HCT116 (cell line): ENCODE results near the gene ACOT11. TPM values are rescaled to one million over a fixed set of nuclear protein-coding genes. Genes with fewer than 3 reads are reported as not detected.
A peak's percentile ranks its signal among the peaks of the same experiment; 100 is the strongest.

Source experiments
- ATAC-seq: fragments of 200-7000 bp; cut with Tn5 transposase; 2 replicates; pipeline ENCODE4 v1.9.1; 2020; ENCODE audit warnings: mild to moderate bottlenecking, moderate library complexity
- BruUV-seq: library from RNA; stranded (reverse); fragments of 400-500 nt; replicated peaks from 2 replicates; lab custom pipeline; 2021; lab: Mats Ljungman, UMichigan
- CTCF ChIA-PET: fragments of 300-600 bp; sonication (Branson Sonifier 250); formaldehyde crosslinking; loops from one replicate; lab custom pipeline; 2021; ENCODE audit warnings: antibody characterized with exemption; lab: Charles Lee
- POLR2A ChIA-PET: fragments of 300-600, 350-600 bp; sonication (Branson Sonifier 250); formaldehyde crosslinking; loops from one replicate; lab custom pipeline; 2021; ENCODE audit warnings: antibody characterized with exemption; lab: Charles Lee
- RAD21 ChIA-PET, 2 experiments: fragments of 300-600 bp; sonication (Branson Sonifier 250); formaldehyde crosslinking; loops; one replicate each; lab custom pipeline; 2023; ENCODE audit warnings: low total read pairs in 2 of 2; ENCODE audit not compliant: uncharacterized antibody in 2 of 2, unreplicated experiment in 2 of 2, low non-redundant PET in 1 of 2; lab: Charles Lee
- DNase-seq: peaks from one replicate; pipeline ENCODE4 v3.0.0-alpha.2; 2010; ENCODE audit warnings: low read depth, low spot score
- H2AFZ ChIP-seq: fragments of 200-600 bp; shearing (Covaris generic), sonication (generic); 2 replicates; pipeline ENCODE4 v1.6.1; 2017; ENCODE audit warnings: low read depth, mixed run types, mixed read lengths, antibody characterized with exemption, low read length; ENCODE audit not compliant: poor library complexity, severe bottlenecking
- H3K27ac ChIP-seq: 2 replicates; pipeline ENCODE4 v1.5.1; 2012; ENCODE audit warnings: low read depth, low read length
- H3K27me3 ChIP-seq: fragments of 200-600 bp; sonication (generic); 2 replicates; pipeline ENCODE4 v1.6.1; 2016; ENCODE audit warnings: mixed run types, low read length, mixed read lengths; ENCODE audit not compliant: insufficient read depth
- H3K36me3 ChIP-seq, 2 experiments: fragments of 200-500 bp in 1 of 2; fragments of 200-600 bp in 1 of 2; sonication (Bioruptor generic) in 1 of 2; sonication (generic) in 1 of 2; 2 replicates each; pipeline versions ENCODE4 v1.5.1 to v1.6.1; 2014 to 2016; ENCODE audit warnings: low read length in 2 of 2, inconsistent platforms in 1 of 2, mixed read lengths in 1 of 2, mixed run types in 1 of 2; ENCODE audit not compliant: insufficient read depth in 2 of 2, control insufficient read depth in 1 of 2
- H3K4me1 ChIP-seq, 2 experiments: fragments of 200-600 bp in 1 of 2; sonication (generic) in 1 of 2; 2 replicates each; pipeline versions ENCODE4 v1.5.1 to v1.6.1; 2012 to 2017; ENCODE audit warnings: low read length in 2 of 2, inconsistent platforms in 1 of 2, mild to moderate bottlenecking in 1 of 2, mixed read lengths in 1 of 2, mixed run types in 1 of 2, moderate library complexity in 1 of 2; ENCODE audit not compliant: insufficient read depth in 2 of 2, control insufficient read depth in 1 of 2
- H3K4me2 ChIP-seq: fragments of 200-600 bp; sonication (generic); 2 replicates; pipeline ENCODE4 v1.6.1; 2017; ENCODE audit warnings: mixed run types, low read length, mixed read lengths
- H3K4me3 ChIP-seq, 2 experiments: fragments of 200-600 bp in 1 of 2; sonication (generic) in 1 of 2; replicated peaks in 1 of 2; 2 replicates each; pipeline ENCODE4 v1.5.1; 2011 to 2016; ENCODE audit warnings: low read length in 2 of 2, control low read depth in 1 of 2, low read depth in 1 of 2, mild to moderate bottlenecking in 1 of 2, mixed read lengths in 1 of 2, mixed run types in 1 of 2
- H3K79me2 ChIP-seq: fragments of 200-600 bp; sonication (generic); 2 replicates; pipeline ENCODE4 v1.6.1; 2017; ENCODE audit warnings: mild to moderate bottlenecking, mixed run types, low read length, moderate library complexity, mixed read lengths; ENCODE audit not compliant: insufficient read depth
- H3K9ac ChIP-seq: fragments of 200-600 bp; sonication (generic); 2 replicates; pipeline ENCODE4 v1.6.1; 2016; ENCODE audit warnings: low read length, mixed read lengths
- H3K9me2 ChIP-seq: fragments of 200-600 bp; sonication (generic), shearing (Covaris generic); 2 replicates; pipeline ENCODE4 v1.6.1; 2017; ENCODE audit warnings: mixed run types, mild to moderate bottlenecking, moderate library complexity; ENCODE audit not compliant: insufficient read depth
- H3K9me3 ChIP-seq, 2 experiments: fragments of 200-500 bp in 1 of 2; fragments of 200-600 bp in 1 of 2; sonication (Bioruptor generic) in 1 of 2; sonication (generic) in 1 of 2; 2 replicates each; pipeline ENCODE4 v1.6.1; 2014 to 2017; ENCODE audit warnings: low read length in 2 of 2, mixed read lengths in 2 of 2, inconsistent platforms in 1 of 2, low read depth in 1 of 2, mild to moderate bottlenecking in 1 of 2, mixed run types in 1 of 2, moderate library complexity in 1 of 2; ENCODE audit not compliant: control insufficient read depth in 1 of 2, insufficient read depth in 1 of 2
- H4K20me1 ChIP-seq: fragments of 200-600 bp; sonication (generic), shearing (Covaris generic); 2 replicates; pipeline ENCODE4 v1.6.1; 2017; ENCODE audit warnings: mixed run types, mild to moderate bottlenecking, moderate library complexity; ENCODE audit not compliant: insufficient read depth
- CEBPB ChIP-seq: IDR thresholded peaks from 2 replicates; pipeline ENCODE4 v1.6.1; 2012; ENCODE audit warnings: low read depth
- EGR1 ChIP-seq: IDR thresholded peaks from 2 replicates; pipeline ENCODE4 v1.6.1; 2012; ENCODE audit warnings: low read depth
- ELF1 ChIP-seq: IDR thresholded peaks from 2 replicates; pipeline ENCODE4 v1.6.1; 2012; ENCODE audit warnings: low read depth, borderline replicate concordance
- EZH2phosphoT487 ChIP-seq: fragments of 200-600 bp; IDR thresholded peaks from 2 replicates; pipeline ENCODE4 v1.6.1; 2018; ENCODE audit warnings: antibody characterized with exemption, borderline replicate concordance
- FOSL1 ChIP-seq: IDR thresholded peaks from 2 replicates; pipeline ENCODE4 v1.6.1; 2012; ENCODE audit warnings: low read depth
- JUND ChIP-seq: IDR thresholded peaks from 2 replicates; pipeline ENCODE4 v1.6.1; 2012
- POLR2A ChIP-seq: IDR thresholded peaks from 2 replicates; pipeline ENCODE4 v1.7.0; 2011; ENCODE audit warnings: borderline replicate concordance; ENCODE audit not compliant: insufficient read depth, insufficient read length; ENCODE audit errors: extremely low read depth
- POLR2AphosphoS5 ChIP-seq: IDR thresholded peaks from 2 replicates; pipeline ENCODE4 v1.6.1; 2011; ENCODE audit warnings: mild to moderate bottlenecking, low read depth, low read length, moderate library complexity
- SP1 ChIP-seq: IDR thresholded peaks from 2 replicates; pipeline ENCODE4 v1.6.1; 2012; ENCODE audit warnings: low read depth
- SRF ChIP-seq: IDR thresholded peaks from 2 replicates; pipeline ENCODE4 v1.6.1; 2012; ENCODE audit warnings: low read depth
- TCF7L2 ChIP-seq: IDR thresholded peaks from 2 replicates; pipeline ENCODE4 v1.7.0; 2011; ENCODE audit warnings: borderline replicate concordance, inconsistent platforms; ENCODE audit not compliant: insufficient read depth, insufficient read length; ENCODE audit errors: extremely low read depth
- YY1 ChIP-seq: IDR thresholded peaks from 2 replicates; pipeline ENCODE4 v1.6.1; 2011; ENCODE audit warnings: low read length, low read depth, moderate library complexity, mild to moderate bottlenecking; ENCODE audit not compliant: insufficient replicate concordance; ENCODE audit errors: extremely low read depth
- ZFX ChIP-seq: fragments of 450-650 bp; IDR thresholded peaks from 2 replicates; pipeline ENCODE4 v1.6.1; 2017
- ZNF274 ChIP-seq: fragments of 200-500 bp; sonication (Bioruptor generic); IDR thresholded peaks from 2 replicates; pipeline ENCODE4 v1.6.1; 2014; ENCODE audit warnings: mild to moderate bottlenecking, low read depth, low read length, inconsistent platforms
- intact Hi-C: fragments of 100-400 bp; cut with micrococcal nuclease; formaldehyde crosslinking; loops from 2 replicates; pipeline ENCODE4 v1.10.0; 2022
- total RNA-seq: library from RNA; stranded (reverse); gene quantifications from one replicate; pipeline ENCODE4 v1.2.1, GENCODE V29; 2021; ENCODE audit not compliant: unreplicated experiment
- TF ChIP-seq, protein P1 (sequence below): IDR thresholded peaks from 2 replicates; pipeline ENCODE4 v1.6.1; 2012; ENCODE audit warnings: low read depth
- TF ChIP-seq, protein P2 (sequence below): IDR thresholded peaks from 2 replicates; pipeline ENCODE4 v1.6.1; 2012

ACOT11 gene
- total RNA-seq, 1 experiment from 2014 or later = 31.1 TPM

DNA sequence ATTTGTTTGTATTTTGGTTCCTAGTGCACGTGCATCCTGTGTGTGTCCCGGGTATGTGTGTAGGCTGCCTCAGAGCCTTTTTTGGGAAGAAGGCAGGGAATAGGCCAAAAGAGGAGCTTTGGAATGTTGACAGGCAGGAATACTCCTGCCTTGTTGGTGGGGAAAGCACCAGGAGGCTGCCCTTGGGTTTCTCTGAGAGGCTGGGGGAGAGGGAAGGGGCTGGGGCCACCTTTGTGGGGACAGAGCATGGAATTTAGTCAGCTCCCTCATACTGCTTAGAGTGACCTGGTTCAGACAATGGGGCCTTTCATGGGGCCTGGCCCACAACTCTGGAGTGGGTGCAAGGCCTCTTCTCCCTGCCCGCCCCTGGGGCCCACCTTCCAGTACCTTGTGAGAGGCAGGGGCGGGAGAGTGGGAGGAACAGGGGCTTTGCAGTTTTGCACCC is 31.3 kb downstream of the ACOT11 start:
- peaks cover 31 to 35% of the 10 kb centered on the region in 2 experiments for H3K4me1 ChIP-seq
- POLR2A ChIA-PET = no interaction called here
- DNase-seq = no peak

DNA sequence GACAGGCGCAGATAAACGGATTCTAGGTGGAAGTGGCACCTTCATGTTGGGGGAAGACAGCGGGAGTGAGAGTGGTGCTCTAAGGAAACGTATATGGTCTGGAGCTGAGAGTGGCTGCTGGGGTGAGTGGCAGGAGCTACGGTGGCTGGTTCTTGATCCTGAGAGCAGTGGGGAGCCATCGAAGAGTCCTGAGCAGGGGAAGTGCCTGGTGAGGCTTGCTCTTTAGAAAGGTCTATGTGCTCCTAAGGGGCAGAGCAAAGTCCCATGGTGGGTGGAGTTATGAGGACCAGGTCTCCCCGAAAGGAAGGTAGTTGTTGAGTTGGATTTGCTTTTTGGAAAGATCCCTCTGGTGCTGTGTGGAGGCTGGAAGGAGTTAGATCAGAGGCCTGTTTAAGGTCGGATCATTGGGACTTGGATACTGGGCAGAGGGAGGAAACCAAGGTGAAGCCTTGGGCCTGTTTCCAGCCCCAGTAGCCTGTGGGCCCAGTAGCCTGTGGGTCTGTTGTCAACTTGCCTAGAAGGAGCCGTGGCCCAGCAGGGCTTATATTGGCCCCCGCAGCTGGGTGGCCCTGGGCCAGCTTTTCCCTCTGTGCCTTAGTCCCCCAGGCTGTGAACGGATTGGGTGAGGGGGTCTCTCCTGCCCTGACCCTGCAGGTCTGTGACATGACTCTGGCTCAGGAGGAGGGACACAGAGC is 33.0 kb downstream of the ACOT11 start:
- Histone ChIP-seq H3K4me3 (no peak overlapping the region), H3K9ac (peak overlapping the region; percentile 6; the same call in 1 of the 2 replicates), H4K20me1 (no peaks in the 10 kb centered on the region), H3K27me3 (no peaks in the 10 kb centered on the region), H3K9me2 (no peaks in the 10 kb centered on the region), H3K36me3 (no peaks in the 10 kb centered on the region; a peak in 1 of 4 replicates), H3K27ac (no peak overlapping the region; the same call in 1 of the 2 replicates), H3K4me2 (peak overlapping the region; percentile 46), H3K79me2 (no peaks in the 10 kb centered on the region; the same call in 1 of the 2 replicates), H2AFZ (no peak overlapping the region), H3K4me1 (peaks cover 14 to 19% of the 10 kb centered on the region in 2 experiments), H3K9me3 (no peaks in the 10 kb centered on the region)
- no peak for ATAC-seq
- RAD21 ChIA-PET = no interaction called here
- no peak for DNase-seq
- CTCF ChIA-PET = no interaction called here
- POLR2A ChIA-PET = interaction anchor here (1.0 kb wide), 1 partner anchor 11 kb away, joined by 4 read pairs; no protein-coding TSS in a partner anchor
- BruUV-seq = no TSS peak
- intact Hi-C loops = no loop called here
- TF ChIP-seq YY1 = no peak
- no peak for TF ChIP-seq POLR2AphosphoS5
- no peak for TF ChIP-seq JUND
- no peak for TF ChIP-seq SP1
- no peak for TF ChIP-seq TCF7L2
- TF ChIP-seq CEBPB = no peak
- no peak for TF ChIP-seq ZNF274
- no peak for TF ChIP-seq POLR2A
- TF ChIP-seq EZH2phosphoT487 = no peak
- TF ChIP-seq, protein P1, sequence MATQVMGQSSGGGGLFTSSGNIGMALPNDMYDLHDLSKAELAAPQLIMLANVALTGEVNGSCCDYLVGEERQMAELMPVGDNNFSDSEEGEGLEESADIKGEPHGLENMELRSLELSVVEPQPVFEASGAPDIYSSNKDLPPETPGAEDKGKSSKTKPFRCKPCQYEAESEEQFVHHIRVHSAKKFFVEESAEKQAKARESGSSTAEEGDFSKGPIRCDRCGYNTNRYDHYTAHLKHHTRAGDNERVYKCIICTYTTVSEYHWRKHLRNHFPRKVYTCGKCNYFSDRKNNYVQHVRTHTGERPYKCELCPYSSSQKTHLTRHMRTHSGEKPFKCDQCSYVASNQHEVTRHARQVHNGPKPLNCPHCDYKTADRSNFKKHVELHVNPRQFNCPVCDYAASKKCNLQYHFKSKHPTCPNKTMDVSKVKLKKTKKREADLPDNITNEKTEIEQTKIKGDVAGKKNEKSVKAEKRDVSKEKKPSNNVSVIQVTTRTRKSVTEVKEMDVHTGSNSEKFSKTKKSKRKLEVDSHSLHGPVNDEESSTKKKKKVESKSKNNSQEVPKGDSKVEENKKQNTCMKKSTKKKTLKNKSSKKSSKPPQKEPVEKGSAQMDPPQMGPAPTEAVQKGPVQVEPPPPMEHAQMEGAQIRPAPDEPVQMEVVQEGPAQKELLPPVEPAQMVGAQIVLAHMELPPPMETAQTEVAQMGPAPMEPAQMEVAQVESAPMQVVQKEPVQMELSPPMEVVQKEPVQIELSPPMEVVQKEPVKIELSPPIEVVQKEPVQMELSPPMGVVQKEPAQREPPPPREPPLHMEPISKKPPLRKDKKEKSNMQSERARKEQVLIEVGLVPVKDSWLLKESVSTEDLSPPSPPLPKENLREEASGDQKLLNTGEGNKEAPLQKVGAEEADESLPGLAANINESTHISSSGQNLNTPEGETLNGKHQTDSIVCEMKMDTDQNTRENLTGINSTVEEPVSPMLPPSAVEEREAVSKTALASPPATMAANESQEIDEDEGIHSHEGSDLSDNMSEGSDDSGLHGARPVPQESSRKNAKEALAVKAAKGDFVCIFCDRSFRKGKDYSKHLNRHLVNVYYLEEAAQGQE = no peak

More for the DNA sequence above, 31.3 kb downstream of the ACOT11 start:
- intact Hi-C loops = no loop called here
- Histone ChIP-seq H3K4me3 (no peak overlapping the region), H3K4me2 (no peak overlapping the region), H3K79me2 (no peaks in the 10 kb centered on the region; the same call in 1 of the 2 replicates), H3K9me3 (no peaks in the 10 kb centered on the region), H3K27ac (no peak overlapping the region), H3K9ac (no peak overlapping the region), H2AFZ (no peak overlapping the region), H3K9me2 (no peaks in the 10 kb centered on the region), H4K20me1 (no peaks in the 10 kb centered on the region), H3K27me3 (no peaks in the 10 kb centered on the region), H3K36me3 (no peaks in the 10 kb centered on the region; a peak in 1 of 4 replicates)
- RAD21 ChIA-PET = no interaction called here
- BruUV-seq = no TSS peak
- TF ChIP-seq, protein P2, sequence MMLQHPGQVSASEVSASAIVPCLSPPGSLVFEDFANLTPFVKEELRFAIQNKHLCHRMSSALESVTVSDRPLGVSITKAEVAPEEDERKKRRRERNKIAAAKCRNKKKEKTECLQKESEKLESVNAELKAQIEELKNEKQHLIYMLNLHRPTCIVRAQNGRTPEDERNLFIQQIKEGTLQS = no peak
- no peak for TF ChIP-seq EZH2phosphoT487
- no peak for TF ChIP-seq YY1
- TF ChIP-seq POLR2AphosphoS5 = no peak
- no peak for TF ChIP-seq FOSL1
- no peak for TF ChIP-seq SP1
- TF ChIP-seq CEBPB = no peak
- no peak for TF ChIP-seq POLR2A
- no peak for TF ChIP-seq ZFX
- no peak for TF ChIP-seq JUND
- no peak for TF ChIP-seq EGR1
- TF ChIP-seq SRF = no peak
- TF ChIP-seq ELF1 = no peak
- CTCF ChIA-PET = no interaction called here
- ATAC-seq = no peak
